ENCODE measurements around the gene EPSTI1.
"Not testable (repeated sequence)": the region's sequence is repeated elsewhere in the genome, so short reads cannot be mapped to it uniquely, and the experiment has no call there.

EPSTI1 gene, protein sequence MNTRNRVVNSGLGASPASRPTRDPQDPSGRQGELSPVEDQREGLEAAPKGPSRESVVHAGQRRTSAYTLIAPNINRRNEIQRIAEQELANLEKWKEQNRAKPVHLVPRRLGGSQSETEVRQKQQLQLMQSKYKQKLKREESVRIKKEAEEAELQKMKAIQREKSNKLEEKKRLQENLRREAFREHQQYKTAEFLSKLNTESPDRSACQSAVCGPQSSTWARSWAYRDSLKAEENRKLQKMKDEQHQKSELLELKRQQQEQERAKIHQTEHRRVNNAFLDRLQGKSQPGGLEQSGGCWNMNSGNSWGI

DNA sequence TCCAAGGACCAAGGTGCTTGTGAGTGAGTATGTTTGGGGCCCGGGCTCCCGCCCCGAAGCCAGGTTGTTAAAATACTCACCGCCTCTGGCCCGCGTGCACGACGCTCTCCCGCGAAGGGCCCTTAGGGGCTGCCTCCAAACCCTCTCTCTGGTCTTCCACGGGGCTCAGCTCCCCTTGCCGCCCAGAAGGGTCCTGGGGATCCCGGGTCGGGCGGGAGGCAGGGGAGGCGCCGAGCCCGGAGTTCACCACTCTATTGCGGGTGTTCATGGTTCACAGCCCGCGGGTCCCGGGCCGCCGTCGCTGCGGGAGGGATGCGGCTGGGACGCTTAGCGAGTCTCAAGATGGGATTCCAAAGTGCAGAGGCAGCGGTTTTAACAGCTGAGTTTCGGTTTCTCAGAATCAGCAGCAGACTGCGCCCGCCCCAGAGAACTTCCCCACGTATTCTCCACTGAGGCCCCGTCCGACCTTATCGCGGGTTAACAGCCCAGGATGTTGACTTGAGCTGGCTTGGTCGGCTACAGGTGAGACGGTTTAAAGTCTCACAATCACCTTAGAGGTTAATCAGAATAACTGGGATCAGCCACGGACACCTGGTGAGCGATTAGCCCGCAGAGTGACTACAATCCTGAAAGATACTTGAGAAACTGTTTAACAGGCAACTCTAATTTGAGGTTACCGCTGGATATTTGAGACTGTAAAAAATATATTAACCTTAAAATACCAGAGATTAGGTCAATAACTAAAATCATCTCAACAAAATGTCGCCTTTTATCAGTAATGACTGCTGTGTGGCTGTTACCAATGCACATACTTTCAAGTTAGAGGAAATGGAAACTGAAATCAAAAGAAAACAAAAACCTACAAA is at the start of gene EPSTI1:
Gene EPSTI1, minus strand, starts transcription at position 344 of the 866 bp plus-strand sequence. Its CDS starts 76 bp downstream, at position 268.
- DNase-seq, result no peak

DNA sequence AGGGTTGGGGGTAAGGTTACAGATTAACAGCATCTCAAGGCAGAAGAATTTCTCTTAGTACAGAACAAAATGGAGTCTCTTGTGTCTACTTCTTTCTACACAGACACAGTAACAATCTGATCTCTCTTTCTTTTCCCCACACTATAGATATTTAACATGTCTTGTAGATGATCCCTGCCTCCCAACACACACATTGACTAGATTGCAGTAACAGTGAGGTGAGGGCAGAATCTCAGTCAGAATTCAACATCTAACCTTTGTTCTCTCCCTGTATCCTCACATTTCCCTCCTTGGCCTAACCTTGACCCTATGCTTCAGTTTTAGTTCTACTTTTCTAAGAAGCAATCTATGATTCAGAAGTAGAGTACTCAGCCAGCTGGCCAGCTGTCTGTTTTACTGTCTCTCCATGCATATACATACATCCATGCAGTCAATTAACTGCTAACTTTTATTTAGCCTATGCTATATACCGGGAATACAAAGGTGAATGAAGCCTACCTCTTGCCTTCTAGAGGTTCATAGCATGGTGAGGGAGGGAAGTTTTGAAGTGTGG is 49.4 kb upstream of the EPSTI1 start:
- no peak for DNase-seq

DNA sequence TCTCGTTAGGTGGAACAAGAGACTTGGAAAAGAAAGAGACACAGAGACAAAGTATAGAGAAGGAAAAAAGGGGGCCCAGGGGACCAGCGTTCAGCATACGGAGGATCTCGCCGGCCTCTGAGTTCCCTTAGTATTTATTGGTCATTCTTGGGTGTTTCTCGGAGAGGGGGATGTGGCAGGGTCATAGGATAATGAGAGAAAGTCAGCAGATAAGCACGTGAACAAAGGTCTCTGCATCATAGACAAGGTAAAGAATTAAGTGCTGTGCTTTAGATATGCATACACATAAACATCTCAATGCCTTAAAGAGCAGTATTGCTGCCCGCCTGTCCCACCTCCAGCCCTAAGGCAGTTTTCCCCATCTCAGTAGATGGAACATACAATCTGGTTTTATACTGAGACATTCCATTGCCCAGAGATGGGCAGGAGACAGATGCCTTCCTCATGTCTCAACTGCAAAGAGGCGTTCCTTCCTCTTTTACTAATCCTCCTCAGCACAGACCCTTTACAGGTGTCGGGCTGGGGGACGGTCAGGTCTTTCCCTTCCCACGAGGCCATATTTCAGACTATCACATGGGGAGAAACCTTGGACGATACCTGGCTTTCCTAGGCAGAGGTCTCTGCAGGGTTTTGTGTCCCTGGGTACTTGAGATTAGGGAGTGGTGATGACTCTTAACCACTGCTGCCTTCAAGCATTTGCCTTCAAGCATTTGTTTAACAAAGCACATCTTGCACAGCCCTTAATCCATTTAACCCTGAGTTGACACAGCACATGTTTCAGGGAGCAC is 48.7 kb upstream of the EPSTI1 start:
- not testable (repeated sequence) for DNase-seq

DNA sequence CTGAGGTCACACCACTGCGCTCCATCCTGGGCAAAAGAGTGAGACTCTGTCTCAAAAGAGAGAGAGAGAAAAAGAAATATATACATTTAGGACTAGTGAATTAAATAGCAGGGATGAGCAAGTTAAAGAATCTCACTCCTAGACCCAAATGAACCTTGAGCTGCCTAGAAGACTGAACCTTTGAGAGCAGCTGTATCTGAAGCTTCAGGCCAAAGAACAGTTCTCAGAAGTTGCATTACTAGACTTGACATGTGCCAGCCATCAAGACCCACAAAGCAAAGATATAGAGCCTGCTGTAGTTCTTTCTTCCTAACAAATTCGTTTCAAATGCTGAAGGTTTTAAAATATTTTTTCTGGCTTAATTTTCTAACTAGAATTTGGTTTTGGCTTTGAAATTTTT is 47.9 kb upstream of the EPSTI1 start:
- no peak for DNase-seq

DNA sequence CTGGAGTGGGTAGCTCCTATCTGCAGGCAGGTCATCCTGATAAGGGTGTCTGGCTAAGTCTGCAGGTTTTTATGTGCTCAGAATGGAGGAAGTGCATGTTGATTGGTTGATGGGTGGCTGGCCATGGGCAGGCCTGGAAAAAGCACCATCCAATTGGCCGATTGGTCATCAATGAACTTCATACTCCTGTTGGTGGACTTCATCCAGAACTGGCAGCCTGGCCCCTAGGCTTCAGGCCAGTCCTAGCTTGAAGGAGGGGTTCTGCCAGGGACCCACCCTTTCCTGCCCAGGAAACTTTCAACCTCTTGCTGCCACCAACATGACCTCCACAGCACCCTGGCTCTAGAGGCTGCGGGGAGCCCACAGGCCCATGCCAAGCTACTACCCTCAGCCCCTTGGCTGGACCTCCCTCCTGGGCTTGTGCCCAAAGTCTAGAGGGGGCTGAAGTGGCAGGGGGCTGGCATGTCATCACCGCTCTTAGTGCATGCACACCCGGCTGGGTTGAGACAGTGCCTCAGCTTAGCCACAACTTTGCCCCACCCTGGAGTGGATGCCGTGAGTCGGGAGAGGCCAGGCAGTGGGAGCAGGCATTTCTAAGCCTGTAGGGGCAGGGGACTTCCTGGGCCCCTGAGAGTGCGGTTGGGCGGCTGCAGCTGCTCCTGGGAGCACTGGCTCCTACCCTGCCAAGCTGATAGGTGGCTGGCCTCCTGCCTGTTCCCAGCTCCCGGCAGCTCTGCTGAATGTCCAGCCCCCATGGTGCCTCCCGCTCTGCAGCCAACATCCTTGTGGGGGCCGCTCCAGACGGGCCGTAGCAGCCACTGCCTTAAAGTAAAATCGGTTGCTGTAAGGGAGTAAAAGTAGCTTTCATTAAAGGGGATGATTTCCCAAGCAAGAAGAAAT is 44.6 kb upstream of the EPSTI1 start:
- no peak for DNase-seq

DNA sequence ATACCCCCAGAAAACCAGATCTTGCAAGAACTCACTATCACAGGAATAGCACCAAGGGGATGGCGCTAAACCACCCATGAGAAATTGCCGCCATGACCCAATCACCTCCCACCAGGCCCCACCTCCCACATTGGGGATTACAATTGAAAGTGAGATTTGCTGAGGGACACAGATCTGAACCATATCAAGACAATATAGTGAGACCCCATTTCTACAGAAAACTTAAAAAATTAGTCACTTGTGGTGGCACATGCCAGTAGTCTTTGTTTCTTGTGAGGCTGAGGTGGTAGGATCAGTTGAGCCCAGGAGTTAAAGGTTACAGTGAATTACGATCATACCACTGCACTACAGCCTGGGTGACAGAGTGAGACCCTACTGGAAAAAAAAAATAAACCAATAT is 41.0 kb upstream of the EPSTI1 start:
- no peak for DNase-seq

DNA sequence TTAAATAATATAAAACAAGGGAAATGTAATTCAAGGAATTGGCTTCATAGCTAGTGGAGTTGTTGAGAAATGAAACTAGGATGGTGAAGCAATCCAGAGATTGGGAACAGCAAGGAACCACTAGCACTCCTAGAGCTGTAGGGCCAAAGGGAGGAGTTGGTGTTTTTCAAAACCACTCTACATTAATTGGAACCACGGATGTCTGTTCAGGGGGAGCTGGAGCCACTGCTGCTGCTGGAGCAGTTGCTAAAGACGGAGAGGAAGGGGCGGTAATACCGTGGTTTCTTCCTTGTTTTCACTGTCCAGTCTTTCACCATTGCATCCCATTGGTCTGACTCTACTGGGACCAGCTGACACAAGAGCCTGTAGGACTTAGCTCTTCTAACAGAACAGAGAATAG is 39.8 kb upstream of the EPSTI1 start:
- no peak for DNase-seq

DNA sequence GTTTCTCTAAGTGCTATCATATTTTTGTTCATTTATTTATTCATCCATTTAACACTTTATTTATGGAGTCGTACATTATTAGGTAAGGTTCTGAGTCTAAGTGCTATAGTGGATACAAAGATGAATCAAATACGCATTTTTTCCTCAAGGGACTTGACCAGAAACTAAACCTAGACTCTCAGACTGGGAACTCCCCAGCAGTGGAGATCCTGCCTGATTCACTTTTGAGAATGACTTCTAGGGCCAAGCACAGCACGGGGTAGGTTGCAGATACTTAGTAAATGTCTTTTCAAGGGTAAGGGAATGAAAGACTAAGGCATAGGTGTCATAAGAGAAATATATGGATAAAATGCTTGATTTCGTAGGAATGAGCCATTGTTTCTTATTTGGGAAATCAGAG is 38.5 kb upstream of the EPSTI1 start:
- DNase-seq, result no peak

DNA sequence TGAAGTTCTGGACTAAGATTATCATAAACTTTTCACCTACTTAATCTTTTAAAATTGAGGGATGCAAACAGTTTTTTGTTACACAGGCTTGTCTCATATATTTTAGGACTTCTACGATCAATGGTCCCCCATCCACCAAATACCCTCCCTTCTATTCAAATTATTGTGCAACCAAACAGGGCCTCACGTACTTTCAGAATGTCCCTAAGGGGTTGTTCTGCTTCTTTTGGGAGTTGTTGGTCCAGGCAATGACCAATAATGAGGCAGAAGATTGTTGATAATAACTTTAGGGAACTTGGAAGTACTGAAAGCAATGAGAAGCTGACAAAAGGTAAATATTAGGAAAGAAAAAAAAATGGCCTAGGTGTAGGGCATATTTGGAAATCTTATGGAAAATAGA is 34.2 kb upstream of the EPSTI1 start:
- DNase-seq, result no peak

DNA sequence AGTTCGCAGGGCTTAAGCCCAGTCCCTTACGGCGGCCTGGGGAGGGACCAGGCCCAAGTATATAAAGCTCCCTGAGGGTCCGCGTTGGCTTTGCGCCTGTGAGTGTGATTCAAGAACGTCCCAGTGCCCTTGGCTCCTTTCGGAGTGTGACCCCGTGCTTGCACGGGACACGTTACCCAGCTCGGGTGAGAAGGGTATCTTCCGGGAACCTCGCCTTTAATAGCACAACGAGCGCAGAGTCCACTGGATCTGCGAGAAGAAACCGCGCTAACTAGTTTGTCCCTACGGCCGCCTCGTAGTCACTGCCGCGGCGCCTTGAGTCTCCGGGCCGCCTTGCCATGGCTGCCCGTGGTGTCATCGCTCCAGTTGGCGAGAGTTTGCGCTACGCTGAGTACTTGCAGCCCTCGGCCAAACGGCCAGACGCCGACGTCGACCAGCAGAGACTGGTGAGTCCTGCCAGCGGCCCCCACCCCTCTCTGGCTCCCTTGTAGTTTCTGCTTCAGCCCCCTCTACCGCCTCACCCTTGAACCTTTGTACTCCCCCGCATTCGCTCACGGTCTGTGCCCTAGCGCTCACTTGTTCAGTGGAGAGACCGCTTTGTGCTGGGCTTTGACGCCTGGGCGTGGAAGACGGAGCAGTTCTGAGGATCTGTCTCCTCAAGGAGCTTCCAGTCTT is 31.4 kb upstream of the EPSTI1 start, which contains the start of gene DNAJC15:
Gene DNAJC15, plus strand, starts transcription at position 298 of the 675 bp plus-strand sequence. Its CDS starts 41 bp downstream, at position 339.
- no peak for DNase-seq

DNA sequence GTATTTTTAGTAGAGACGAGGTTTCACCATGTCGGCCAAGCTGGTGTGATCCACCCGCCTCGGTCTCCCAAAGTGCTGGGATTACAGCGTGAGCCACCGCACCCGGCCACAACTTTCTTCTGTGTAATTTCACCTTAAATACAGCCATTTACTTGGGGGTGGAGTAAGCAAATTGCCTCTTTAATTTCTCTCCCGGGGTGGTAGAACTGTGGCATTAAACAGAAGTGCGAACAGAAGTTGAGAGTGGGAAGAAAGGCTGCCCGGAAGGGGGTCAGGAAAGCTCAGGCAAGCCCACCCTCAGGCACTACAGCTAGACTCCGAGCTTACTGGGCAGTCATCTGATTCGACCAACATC is 30.9 kb upstream of the EPSTI1 start:
- no peak for DNase-seq

DNA sequence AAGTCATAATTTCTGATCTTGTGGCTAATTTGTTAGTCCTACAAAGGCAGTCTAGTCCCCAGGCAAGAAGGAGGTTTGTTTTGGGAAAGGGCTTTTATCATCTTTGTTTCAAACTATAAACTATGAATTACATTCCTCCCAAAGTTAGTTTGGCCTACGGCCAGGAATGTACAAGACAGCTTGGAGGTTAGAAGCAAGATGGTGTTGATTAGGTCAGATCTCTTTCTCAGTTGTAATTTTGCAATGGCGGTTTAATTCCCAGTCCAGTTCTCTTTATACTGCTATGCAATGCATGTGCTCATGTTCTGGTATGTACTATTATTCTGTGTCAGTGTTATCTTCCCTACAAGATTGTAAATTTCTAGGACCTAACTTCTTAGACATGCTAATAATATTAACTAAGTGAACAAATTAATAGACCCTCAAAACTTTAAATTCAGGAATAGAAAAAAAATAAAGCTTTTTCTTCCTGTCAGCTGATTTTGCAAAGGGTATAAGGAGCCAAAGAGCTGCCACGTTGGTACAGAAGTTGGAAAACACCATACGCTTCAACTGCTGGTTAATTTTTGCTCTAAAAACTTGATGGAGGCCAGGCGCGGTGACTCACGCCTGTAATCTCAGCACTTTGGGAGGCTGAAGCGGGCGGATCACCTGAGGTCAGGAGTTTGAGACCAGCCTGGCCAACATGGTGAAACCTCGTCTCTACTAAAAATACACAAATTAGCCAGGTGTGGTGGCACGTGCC is 30.1 kb upstream of the EPSTI1 start:
- no peak for DNase-seq

DNA sequence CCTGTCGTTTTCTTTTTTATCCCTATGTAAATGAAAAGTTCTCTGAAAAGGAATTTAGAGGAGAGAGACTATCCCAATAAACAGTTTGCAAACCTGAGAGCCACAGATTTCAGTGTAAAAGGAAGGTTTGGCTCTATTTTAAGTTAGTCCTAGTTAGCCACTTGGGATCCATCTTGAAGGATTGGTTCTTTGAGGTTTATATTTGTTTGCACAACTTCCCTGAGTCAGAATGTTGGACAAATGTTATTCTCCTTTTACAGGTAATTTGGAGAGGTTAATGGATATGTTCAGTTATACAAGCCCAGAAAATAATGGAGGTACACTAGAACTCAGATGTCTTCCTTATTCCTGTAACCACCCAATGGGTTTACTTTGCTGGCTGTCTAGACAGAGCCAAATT is 28.8 kb upstream of the EPSTI1 start:
- DNase-seq, result no peak

DNA sequence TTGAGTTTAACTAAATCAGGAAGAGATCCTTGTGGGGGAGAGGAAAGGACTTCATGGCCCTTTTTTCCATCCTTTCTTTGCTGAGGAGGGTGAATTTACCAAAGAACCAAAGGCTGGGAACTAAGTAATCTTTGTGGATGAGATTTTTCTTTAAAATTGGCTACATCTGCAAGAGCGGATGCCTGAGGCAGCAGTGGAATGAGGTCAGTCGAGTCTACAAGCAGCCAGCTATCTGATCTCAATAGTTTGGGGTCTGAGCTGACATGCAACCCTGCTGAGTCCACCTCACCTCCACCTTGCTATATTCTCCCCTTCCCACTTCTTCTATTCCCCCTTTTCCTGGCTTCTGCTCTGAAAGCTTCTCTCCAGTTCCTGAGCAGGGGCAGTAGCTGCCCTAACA is 27.8 kb upstream of the EPSTI1 start:
- DNase-seq, result no peak

DNA sequence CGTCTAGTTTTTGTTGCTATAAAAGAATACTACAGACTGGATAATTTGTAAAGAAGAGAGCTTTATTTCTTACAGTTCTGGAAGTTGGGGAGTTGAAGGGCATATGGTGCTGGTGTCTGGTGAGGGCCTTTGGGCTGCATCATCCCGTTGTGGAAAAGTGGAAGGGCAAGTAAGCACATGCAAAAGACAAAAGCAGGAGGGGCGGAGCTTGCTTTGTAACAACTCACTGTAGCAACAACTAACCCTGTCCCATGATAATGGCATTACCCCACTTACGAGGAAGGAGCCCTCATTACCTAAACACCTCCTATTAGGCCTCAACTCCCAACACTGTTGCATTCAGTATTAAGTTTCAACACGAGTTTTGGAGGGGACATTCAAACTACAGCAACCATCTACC is 24.2 kb upstream of the EPSTI1 start:
- no peak for DNase-seq

DNA sequence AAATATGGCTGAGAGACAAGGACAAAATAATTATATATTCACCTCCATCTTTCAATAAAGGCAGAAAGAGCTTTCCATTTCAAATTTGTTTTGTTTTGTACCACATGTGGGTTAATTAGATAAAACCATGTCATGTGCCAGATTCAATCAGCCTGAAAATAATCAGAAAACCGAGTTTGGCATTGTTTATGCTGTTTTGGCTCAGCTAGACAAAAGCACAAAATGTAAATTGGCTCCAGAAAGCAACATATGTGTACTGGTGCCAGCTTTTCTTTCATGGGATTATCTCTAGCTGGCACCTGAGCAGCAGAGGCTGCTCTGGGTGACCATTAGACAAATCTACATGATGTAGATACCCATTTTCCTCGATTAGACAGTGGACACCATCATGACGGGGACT is 22.1 kb upstream of the EPSTI1 start:
- no peak for DNase-seq

DNA sequence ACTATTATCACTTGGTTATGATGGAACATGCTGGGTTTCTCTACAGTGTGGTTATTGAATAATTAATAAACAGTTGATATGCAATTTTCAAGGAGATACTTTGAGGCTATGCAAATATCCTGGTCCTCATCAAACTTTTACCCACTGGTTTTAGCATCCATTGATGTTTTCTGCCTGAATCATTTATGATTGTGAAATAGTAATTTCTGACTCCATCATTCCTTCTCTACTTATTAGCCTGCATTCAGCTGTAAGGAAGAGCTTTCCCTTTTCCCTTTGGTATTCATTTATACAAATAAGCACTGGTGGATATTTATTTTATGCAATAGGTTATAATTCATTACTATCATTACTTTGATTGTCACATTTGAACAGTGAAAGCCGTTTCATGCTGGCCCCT is 17.5 kb upstream of the EPSTI1 start:
- no peak for DNase-seq

DNA sequence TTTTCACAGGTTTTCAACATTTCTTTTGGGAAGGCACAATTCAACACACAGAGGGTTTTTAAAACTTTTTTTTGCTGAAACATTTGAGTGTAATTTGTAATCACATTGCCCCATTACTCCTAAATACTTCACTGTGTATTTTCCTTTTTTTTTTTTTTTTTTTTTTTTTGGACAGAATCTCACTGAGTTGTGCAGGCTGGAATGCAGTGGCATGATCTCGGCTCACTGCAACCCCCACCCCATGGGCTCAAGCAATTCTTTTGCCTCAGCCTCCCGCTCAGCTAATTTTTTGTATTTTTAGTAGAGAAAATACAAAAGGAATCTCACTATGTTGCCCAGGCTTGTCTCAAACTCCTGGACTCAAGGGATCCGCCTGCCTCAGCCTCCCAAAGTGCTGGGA is 16.6 kb upstream of the EPSTI1 start:
- DNase-seq, result no peak

DNA sequence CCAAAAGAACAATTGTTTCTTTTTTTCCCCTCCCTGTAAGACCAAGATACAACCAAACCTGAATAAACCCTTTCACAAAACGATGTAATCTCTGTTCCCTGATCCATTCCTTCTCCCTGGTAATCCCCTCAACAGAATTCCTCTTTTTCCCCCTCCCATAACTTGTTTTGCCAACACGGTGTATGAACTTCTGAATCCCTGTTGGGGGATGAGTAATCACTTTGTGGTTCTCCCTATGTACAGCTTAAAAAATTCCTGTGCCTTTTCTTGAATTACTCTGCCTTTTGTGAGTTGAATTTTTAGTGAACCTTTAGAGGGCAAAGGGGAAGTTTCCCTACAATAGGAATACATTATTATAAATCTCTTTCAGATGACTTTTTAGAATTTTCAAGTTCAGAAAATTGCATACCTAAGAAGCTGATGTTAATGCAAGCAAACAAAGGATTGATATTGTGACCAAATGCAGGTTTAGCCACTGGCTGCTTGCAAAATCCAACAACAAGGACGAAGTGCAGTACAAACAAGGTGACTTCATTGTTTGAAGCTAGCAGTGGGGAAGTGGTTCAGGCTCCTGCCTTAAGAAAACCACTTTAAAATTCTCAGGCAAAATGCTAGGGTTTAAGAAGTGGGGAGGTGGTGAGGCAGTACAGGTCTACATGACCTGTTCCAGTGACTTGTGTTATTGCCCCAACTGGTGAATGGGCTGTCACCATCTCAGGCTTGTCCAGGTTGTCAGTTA is 15.0 kb upstream of the EPSTI1 start:
- DNase-seq, result no peak

Data from NCI-H2171 (cell line).